AG10803 (cell line): ENCODE results near the gene MYO6.
A peak's percentile ranks its signal among the peaks of the same experiment; 100 is the strongest.
"Not testable (repeated sequence)": the region's sequence is repeated elsewhere in the genome, so short reads cannot be mapped to it uniquely, and the experiment has no call there.

Source experiments
- DNase-seq: peaks from one replicate; pipeline ENCODE4 v3.0.0; 2010; ENCODE audit warnings: low read depth
- H3K4me3 ChIP-seq: 2 replicates; pipeline ENCODE4 v1.5.1; 2011; ENCODE audit warnings: mild to moderate bottlenecking, low read length, control low read depth
- CTCF ChIP-seq: conservative IDR thresholded peaks from 2 replicates; pipeline ENCODE4 v1.5.1; 2011; ENCODE audit warnings: mild to moderate bottlenecking, low read length, control low read depth, inconsistent platforms

The MYO6 gene

GRCh38 chr6:75748743-75749538 is at the start of gene MYO6:
TSS of gene MYO6 (plus strand) at chr6:75749239. CDS start at chr6:75817548, 68,309 bp downstream.
- H3K4me3 ChIP-seq, result peak within 1 kb of the TSS; percentile 88
- TF ChIP-seq CTCF, result no peak
- DNase-seq, result peak; percentile 55

GRCh38 chr6:75708334-75708733 is 40.7 kb upstream of the MYO6 start:
- DNase-seq, H3K4me3 ChIP-seq: not testable (repeated sequence)

GRCh38 chr6:75711173-75711572 is 37.9 kb upstream of the MYO6 start:
- H3K4me3 ChIP-seq, result no peak overlapping the region
- TF ChIP-seq CTCF, result no peak
- no peak for DNase-seq

- no peak overlapping the region for H3K4me3 ChIP-seq
- no peak for TF ChIP-seq CTCF
- DNase-seq, result no peak
Measured at GRCh38 chr6:75719133-75719532, 29.9 kb upstream of the MYO6 start.

- no peak for TF ChIP-seq CTCF
- no peak for DNase-seq
- no peak overlapping the region for H3K4me3 ChIP-seq
Measured at GRCh38 chr6:75723382-75723781, 25.7 kb upstream of the MYO6 start.

- DNase-seq, result no peak
- TF ChIP-seq CTCF, result no peak
- H3K4me3 ChIP-seq, result no peak overlapping the region
Measured at GRCh38 chr6:75727206-75727605, 21.8 kb upstream of the MYO6 start.

GRCh38 chr6:75731029-75731428 is 18.0 kb upstream of the MYO6 start:
- not testable (repeated sequence) for DNase-seq

GRCh38 chr6:75735491-75736186 is 13.4 kb upstream of the MYO6 start:
- no peak overlapping the region for H3K4me3 ChIP-seq
- TF ChIP-seq CTCF, result no peak
- peak; percentile 30 for DNase-seq

More at GRCh38 chr6:75731029-75731428, 18.0 kb upstream of the MYO6 start:
- H3K4me3 ChIP-seq, result not testable (repeated sequence)
